Nephron progenitor cell (in vitro differentiated cells): ENCODE results near the gene SEC16A.
"Not testable (repeated sequence)": the region's sequence is repeated elsewhere in the genome, so short reads cannot be mapped to it uniquely, and the experiment has no call there.

ENCODE experiments used
- DNase-seq: peaks from one replicate; pipeline ENCODE4 v3.0.0; 2021
- H3K27ac Mint-ChIP-seq: 2 replicates; pipeline ENCODE4 v1.8.0; 2021; ENCODE audit warnings: mild to moderate bottlenecking, moderate library complexity, mixed read lengths
- H3K27me3 Mint-ChIP-seq: 2 replicates; pipeline ENCODE4 v1.8.0; 2021; ENCODE audit warnings: mild to moderate bottlenecking, low read depth, mixed read lengths; ENCODE audit not compliant: poor library complexity
- H3K36me3 Mint-ChIP-seq: 2 replicates; pipeline ENCODE4 v1.8.0; 2021; ENCODE audit warnings: low read depth, mixed read lengths
- H3K4me1 Mint-ChIP-seq: 2 replicates; pipeline ENCODE4 v1.8.0; 2021; ENCODE audit warnings: mixed read lengths
- H3K4me3 Mint-ChIP-seq: 2 replicates; pipeline ENCODE4 v1.8.0; 2021; ENCODE audit warnings: mild to moderate bottlenecking, moderate library complexity, mixed read lengths
- H3K9me3 Mint-ChIP-seq: 2 replicates; pipeline ENCODE4 v1.8.0; 2021; ENCODE audit warnings: mild to moderate bottlenecking, moderate library complexity, mixed read lengths
- TF ChIP-seq, protein P1 (sequence below): fragments of 200-600 bp; sonication (generic); IDR thresholded peaks from 2 replicates; pipeline ENCODE4 v1.5.0; 2021; ENCODE audit warnings: antibody characterized with exemption

SEC16A gene

GRCh38 chr9:136431782-136432350, 51.0 kb downstream of the SEC16A start:
- DNase-seq = no peak
- no peaks in the 10 kb centered on the region for H3K9me3 Mint-ChIP-seq
- no peak overlapping the region for H3K4me3 Mint-ChIP-seq
- no peak overlapping the region for H3K27ac Mint-ChIP-seq
- H3K36me3 Mint-ChIP-seq = peaks cover 21% of the 10 kb centered on the region
- TF ChIP-seq, protein P1, sequence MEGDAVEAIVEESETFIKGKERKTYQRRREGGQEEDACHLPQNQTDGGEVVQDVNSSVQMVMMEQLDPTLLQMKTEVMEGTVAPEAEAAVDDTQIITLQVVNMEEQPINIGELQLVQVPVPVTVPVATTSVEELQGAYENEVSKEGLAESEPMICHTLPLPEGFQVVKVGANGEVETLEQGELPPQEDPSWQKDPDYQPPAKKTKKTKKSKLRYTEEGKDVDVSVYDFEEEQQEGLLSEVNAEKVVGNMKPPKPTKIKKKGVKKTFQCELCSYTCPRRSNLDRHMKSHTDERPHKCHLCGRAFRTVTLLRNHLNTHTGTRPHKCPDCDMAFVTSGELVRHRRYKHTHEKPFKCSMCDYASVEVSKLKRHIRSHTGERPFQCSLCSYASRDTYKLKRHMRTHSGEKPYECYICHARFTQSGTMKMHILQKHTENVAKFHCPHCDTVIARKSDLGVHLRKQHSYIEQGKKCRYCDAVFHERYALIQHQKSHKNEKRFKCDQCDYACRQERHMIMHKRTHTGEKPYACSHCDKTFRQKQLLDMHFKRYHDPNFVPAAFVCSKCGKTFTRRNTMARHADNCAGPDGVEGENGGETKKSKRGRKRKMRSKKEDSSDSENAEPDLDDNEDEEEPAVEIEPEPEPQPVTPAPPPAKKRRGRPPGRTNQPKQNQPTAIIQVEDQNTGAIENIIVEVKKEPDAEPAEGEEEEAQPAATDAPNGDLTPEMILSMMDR = no peak
- H3K27me3 Mint-ChIP-seq = peaks cover under 1% of the 10 kb centered on the region
- H3K4me1 Mint-ChIP-seq = peaks cover 13% of the 10 kb centered on the region

GRCh38 chr9:136430588-136431234, 52.1 kb downstream of the SEC16A start:
- H3K36me3 Mint-ChIP-seq = peaks cover 16% of the 10 kb centered on the region
- H3K9me3 Mint-ChIP-seq = no peaks in the 10 kb centered on the region
- H3K4me1 Mint-ChIP-seq = peaks cover 1% of the 10 kb centered on the region
- no peak for DNase-seq
- no peak overlapping the region for H3K27ac Mint-ChIP-seq
- TF ChIP-seq, protein P1 = no peak
- H3K27me3 Mint-ChIP-seq = peaks cover 3% of the 10 kb centered on the region
- no peak overlapping the region for H3K4me3 Mint-ChIP-seq

DNA sequence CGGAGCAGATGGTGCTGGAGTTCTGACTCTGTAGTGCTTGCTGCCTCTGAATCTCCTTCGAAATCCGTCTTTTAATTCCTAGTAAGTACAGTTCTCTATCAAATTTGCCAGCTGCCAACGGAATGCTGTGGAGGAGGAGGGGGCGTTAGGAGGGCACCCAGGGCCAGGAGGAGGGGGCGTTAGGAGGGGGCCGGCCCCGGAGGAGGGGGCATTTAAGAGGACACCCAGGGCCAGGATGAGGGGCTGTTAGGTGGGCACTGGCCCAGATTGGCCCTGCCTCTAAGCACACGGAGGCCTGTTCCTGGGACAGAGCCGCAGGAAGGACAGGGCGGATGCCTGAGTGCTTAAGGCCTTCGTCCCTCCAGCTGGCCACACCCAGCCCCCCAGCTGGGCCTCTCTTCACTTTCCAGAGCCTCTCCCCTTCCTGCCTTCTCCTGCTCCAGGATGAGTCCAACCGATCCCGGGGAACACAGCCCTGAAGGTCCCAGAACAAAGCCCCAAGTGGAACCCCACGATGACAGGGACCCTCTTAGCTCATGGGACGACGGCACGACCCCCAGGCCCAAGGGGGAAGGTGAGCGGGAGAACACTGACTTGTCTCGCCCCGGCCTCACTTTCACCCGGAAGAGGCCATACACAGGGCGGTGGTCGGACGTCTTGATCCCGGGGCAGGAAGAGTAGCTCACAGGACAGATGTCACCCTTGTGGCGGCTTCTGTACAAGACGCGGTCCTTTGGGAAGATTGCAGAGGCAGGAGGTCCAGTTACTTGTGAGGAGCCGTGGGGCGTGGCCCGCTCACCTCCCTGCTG, 53.0 kb downstream of the SEC16A start:
- peaks cover 19% of the 10 kb centered on the region for H3K36me3 Mint-ChIP-seq
- DNase-seq = no peak
- no peak overlapping the region for H3K27ac Mint-ChIP-seq
- no peak overlapping the region for H3K4me3 Mint-ChIP-seq
- TF ChIP-seq, protein P1 = no peak
- H3K27me3 Mint-ChIP-seq = peaks cover 3% of the 10 kb centered on the region
- no peaks in the 10 kb centered on the region for H3K9me3 Mint-ChIP-seq
- no peaks in the 10 kb centered on the region for H3K4me1 Mint-ChIP-seq

- peaks cover 3% of the 10 kb centered on the region for H3K27me3 Mint-ChIP-seq
- DNase-seq = no peak
- no peaks in the 10 kb centered on the region for H3K9me3 Mint-ChIP-seq
- H3K4me3 Mint-ChIP-seq = no peak overlapping the region
- peaks cover 19% of the 10 kb centered on the region for H3K36me3 Mint-ChIP-seq
- H3K27ac Mint-ChIP-seq = no peak overlapping the region
- TF ChIP-seq, protein P1 = no peak
- no peaks in the 10 kb centered on the region for H3K4me1 Mint-ChIP-seq
Measured at GRCh38 chr9:136429075-136429628, 53.7 kb downstream of the SEC16A start.

- peaks cover 3% of the 10 kb centered on the region for H3K27me3 Mint-ChIP-seq
- H3K36me3 Mint-ChIP-seq = peaks cover 24% of the 10 kb centered on the region
- peak overlapping the region; percentile 86 for H3K27ac Mint-ChIP-seq
- H3K4me1 Mint-ChIP-seq = no peaks in the 10 kb centered on the region
- TF ChIP-seq, protein P1 = no peak
- no peak for DNase-seq
- no peak overlapping the region for H3K4me3 Mint-ChIP-seq
- no peaks in the 10 kb centered on the region for H3K9me3 Mint-ChIP-seq
Measured at GRCh38 chr9:136426787-136427186, 56.1 kb downstream of the SEC16A start.

DNA sequence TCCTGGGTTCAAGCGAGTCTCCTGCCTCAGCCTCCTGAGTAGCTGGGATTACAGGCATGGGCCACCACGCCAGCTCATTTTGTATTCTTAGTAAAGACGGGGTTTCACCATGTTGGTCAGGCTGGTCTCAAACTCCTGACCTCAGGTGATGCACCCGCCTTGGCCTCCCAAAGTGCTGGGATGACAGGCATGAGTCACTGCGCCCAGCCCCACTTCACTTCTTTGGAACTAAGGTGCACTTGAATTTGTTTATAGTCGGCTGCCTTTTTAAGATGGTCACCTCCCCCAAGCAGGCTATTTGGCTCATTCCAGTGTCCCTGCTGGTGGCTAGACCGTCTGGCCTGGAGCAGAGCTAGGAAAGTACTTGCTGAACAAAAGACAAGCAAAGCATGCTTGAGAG, 57.5 kb downstream of the SEC16A start:
- Mint-ChIP-seq H3K27ac (peak overlapping the region; percentile 91), H3K36me3 (peaks cover 24% of the 10 kb centered on the region)
- H3K4me1 Mint-ChIP-seq, H3K4me3 Mint-ChIP-seq, H3K27me3 Mint-ChIP-seq, H3K9me3 Mint-ChIP-seq, DNase-seq: not testable (repeated sequence)
